Inflammatory macrophage (primary cell): ENCODE results near the gene TRIP12.
"Not testable (repeated sequence)": the region's sequence is repeated elsewhere in the genome, so short reads cannot be mapped to it uniquely, and the experiment has no call there.

ENCODE experiments used
- DNase-seq, 2 donors: peaks; one replicate each; pipeline ENCODE4 v3.0.0-alpha.2; 2020 to 2022

TRIP12 gene

GRCh38 chr2:229920011-229920641 is 1.7 kb downstream of the TRIP12 start:
- DNase-seq: no peak

GRCh38 chr2:229917793-229918192 is 4.0 kb downstream of the TRIP12 start:
- DNase-seq: no peak

GRCh38 chr2:229914171-229914570 is 7.6 kb downstream of the TRIP12 start:
- DNase-seq: peak; percentile 44 to 60

GRCh38 chr2:229910832-229911412 is 10.9 kb downstream of the TRIP12 start:
- DNase-seq: no peak

GRCh38 chr2:229910147-229910831 is 11.5 kb downstream of the TRIP12 start:
- no peak for DNase-seq

GRCh38 chr2:229909090-229909489 is 12.7 kb downstream of the TRIP12 start:
- DNase-seq: no peak

GRCh38 chr2:229905601-229906000 is 16.2 kb downstream of the TRIP12 start:
- no peak for DNase-seq

GRCh38 chr2:229903037-229903436 is 18.8 kb downstream of the TRIP12 start:
- DNase-seq: no peak

GRCh38 chr2:229901819-229902218 is 20.0 kb downstream of the TRIP12 start:
- no peak for DNase-seq

GRCh38 chr2:229900514-229900913 is 21.3 kb downstream of the TRIP12 start:
- not testable (repeated sequence) for DNase-seq

GRCh38 chr2:229900012-229900411 is 21.8 kb downstream of the TRIP12 start:
- no peak for DNase-seq

GRCh38 chr2:229899604-229900003 is 22.2 kb downstream of the TRIP12 start:
- DNase-seq: no peak

- DNase-seq: no peak
These were observed 25.0 kb downstream of the TRIP12 start for GRCh38 chr2:229896857-229897256.

- DNase-seq: no peak
These were observed 32.8 kb downstream of the TRIP12 start for GRCh38 chr2:229889023-229889422.

- no peak for DNase-seq
These were observed 33.8 kb downstream of the TRIP12 start for GRCh38 chr2:229888031-229888430.

- no peak for DNase-seq
These were observed 34.4 kb downstream of the TRIP12 start for GRCh38 chr2:229887441-229887840.

GRCh38 chr2:229884775-229885699 is 36.8 kb downstream of the TRIP12 start:
- DNase-seq: no peak

- DNase-seq: no peak
These were observed 39.2 kb downstream of the TRIP12 start for GRCh38 chr2:229882583-229882982.

- no peak for DNase-seq
These were observed 40.8 kb downstream of the TRIP12 start for GRCh38 chr2:229880892-229881586.

GRCh38 chr2:229879191-229879950 is 42.4 kb downstream of the TRIP12 start:
- no peak for DNase-seq

- no peak for DNase-seq
These were observed 46.3 kb downstream of the TRIP12 start for GRCh38 chr2:229875549-229875948.

- DNase-seq: no peak
These were observed 47.2 kb downstream of the TRIP12 start for GRCh38 chr2:229874647-229875046.
